Activated naive CD4-positive, alpha-beta T cell treated with anti-CD3 and anti-CD28 coated beads for 36 hours (primary cell): ENCODE results near the gene OR2B6. TPM values are rescaled to one million over a fixed set of nuclear protein-coding genes. Genes with fewer than 3 reads are reported as not detected.

Experiments
- CTCF ChIA-PET: fragments of 350-600 bp; sonication (Branson Sonifier 250); formaldehyde crosslinking; loops from one replicate; lab custom pipeline; 2021; ENCODE audit warnings: antibody characterized with exemption; lab: Charles Lee
- DNase-seq: peaks from one replicate; pipeline ENCODE4 v3.0.0-alpha.2; 2020
- H3K27ac Mint-ChIP-seq: one replicate; pipeline ENCODE4 v1.8.0; 2021; ENCODE audit warnings: mild to moderate bottlenecking, mixed read lengths
- H3K27me3 Mint-ChIP-seq: one replicate; pipeline ENCODE4 v1.8.0; 2021; ENCODE audit warnings: low read depth, mixed read lengths
- H3K36me3 Mint-ChIP-seq: one replicate; pipeline ENCODE4 v1.8.0; 2021; ENCODE audit warnings: low read depth, mixed read lengths
- H3K4me1 Mint-ChIP-seq: one replicate; pipeline ENCODE4 v1.8.0; 2021; ENCODE audit warnings: low read depth, mixed read lengths
- H3K4me3 Mint-ChIP-seq: one replicate; pipeline ENCODE4 v1.8.0; 2021; ENCODE audit warnings: mild to moderate bottlenecking, moderate library complexity, mixed read lengths
- H3K9me3 Mint-ChIP-seq: one replicate; pipeline ENCODE4 v1.8.0; 2021; ENCODE audit warnings: mixed read lengths
- intact Hi-C: fragments of 100-400 bp; cut with micrococcal nuclease; formaldehyde crosslinking; loops from one replicate; pipeline ENCODE4 v1.15.1; 2023
- total RNA-seq, 2 experiments: library from RNA; stranded (reverse); gene quantifications; one replicate each; pipeline ENCODE4 v1.2.3, GENCODE V29; 2021

The OR2B6 gene
- total RNA-seq, 2 experiments from 2014 or later, result not detected

- Mint-ChIP-seq H3K27ac (no peak overlapping the region), H3K36me3 (no peaks in the 10 kb centered on the region), H3K4me3 (no peak overlapping the region), H3K9me3 (no peaks in the 10 kb centered on the region), H3K4me1 (no peaks in the 10 kb centered on the region), H3K27me3 (peaks cover 17% of the 10 kb centered on the region)
- intact Hi-C loops, result no loop called here
- CTCF ChIA-PET, result no interaction called here
- no peak for DNase-seq
Measured at GRCh38 chr6:28001751-28002150, 44.7 kb downstream of the OR2B6 start.

- H3K4me3 Mint-ChIP-seq, result no peak overlapping the region
- no peaks in the 10 kb centered on the region for H3K9me3 Mint-ChIP-seq
- intact Hi-C loops, result no loop called here
- H3K27ac Mint-ChIP-seq, result no peak overlapping the region
- no peak for DNase-seq
- no peaks in the 10 kb centered on the region for H3K4me1 Mint-ChIP-seq
- no peaks in the 10 kb centered on the region for H3K36me3 Mint-ChIP-seq
- H3K27me3 Mint-ChIP-seq, result peaks cover 17% of the 10 kb centered on the region
- CTCF ChIA-PET, result no interaction called here
Measured at GRCh38 chr6:28002161-28002560, 45.1 kb downstream of the OR2B6 start.

GRCh38 chr6:28003059-28003458, 46.0 kb downstream of the OR2B6 start:
- peaks cover 13% of the 10 kb centered on the region for H3K27me3 Mint-ChIP-seq
- H3K27ac Mint-ChIP-seq, result no peak overlapping the region
- no peaks in the 10 kb centered on the region for H3K9me3 Mint-ChIP-seq
- intact Hi-C loops, result no loop called here
- no peak for DNase-seq
- H3K4me3 Mint-ChIP-seq, result no peak overlapping the region
- H3K36me3 Mint-ChIP-seq, result no peaks in the 10 kb centered on the region
- CTCF ChIA-PET, result no interaction called here
- H3K4me1 Mint-ChIP-seq, result no peaks in the 10 kb centered on the region

- peaks cover 14% of the 10 kb centered on the region for H3K27me3 Mint-ChIP-seq
- no peaks in the 10 kb centered on the region for H3K36me3 Mint-ChIP-seq
- no peaks in the 10 kb centered on the region for H3K4me1 Mint-ChIP-seq
- H3K27ac Mint-ChIP-seq, result no peak overlapping the region
- CTCF ChIA-PET, result no interaction called here
- no peak for DNase-seq
- intact Hi-C loops, result no loop called here
- H3K4me3 Mint-ChIP-seq, result no peak overlapping the region
- no peaks in the 10 kb centered on the region for H3K9me3 Mint-ChIP-seq
Measured at GRCh38 chr6:28003661-28004060, 46.6 kb downstream of the OR2B6 start.

- H3K27me3 Mint-ChIP-seq, result peaks cover 13% of the 10 kb centered on the region
- CTCF ChIA-PET, result no interaction called here
- intact Hi-C loops, result no loop called here
- DNase-seq, result no peak
- H3K36me3 Mint-ChIP-seq, result no peaks in the 10 kb centered on the region
- H3K4me3 Mint-ChIP-seq, result no peak overlapping the region
- H3K27ac Mint-ChIP-seq, result no peak overlapping the region
- H3K4me1 Mint-ChIP-seq, result no peaks in the 10 kb centered on the region
- H3K9me3 Mint-ChIP-seq, result no peaks in the 10 kb centered on the region
Measured at GRCh38 chr6:28004350-28005151, 47.5 kb downstream of the OR2B6 start.

GRCh38 chr6:28005152-28005890, 48.3 kb downstream of the OR2B6 start:
- intact Hi-C loops, result no loop called here
- no peaks in the 10 kb centered on the region for H3K4me1 Mint-ChIP-seq
- H3K36me3 Mint-ChIP-seq, result no peaks in the 10 kb centered on the region
- no peak overlapping the region for H3K4me3 Mint-ChIP-seq
- no peaks in the 10 kb centered on the region for H3K9me3 Mint-ChIP-seq
- no peak overlapping the region for H3K27ac Mint-ChIP-seq
- no peak for DNase-seq
- H3K27me3 Mint-ChIP-seq, result peaks cover 13% of the 10 kb centered on the region
- CTCF ChIA-PET, result no interaction called here

- Mint-ChIP-seq H3K9me3 (no peaks in the 10 kb centered on the region), H3K27ac (no peak overlapping the region), H3K27me3 (peaks cover 13% of the 10 kb centered on the region), H3K4me1 (no peaks in the 10 kb centered on the region), H3K4me3 (no peak overlapping the region), H3K36me3 (no peaks in the 10 kb centered on the region)
- CTCF ChIA-PET, result no interaction called here
- no peak for DNase-seq
- intact Hi-C loops, result no loop called here
Measured at GRCh38 chr6:28005975-28006374, 48.9 kb downstream of the OR2B6 start.

Other genes with a start within 250 kb of the OR2B6 start
- not detected for gene OR2B2, start 44.8 kb upstream of the OR2B6 start, total RNA-seq
- gene ZNF165, start 123.3 kb downstream of the OR2B6 start, total RNA-seq, result 1 to 10 TPM; 6.1 to 6.5 TPM
- gene ZSCAN16, start 167.4 kb downstream of the OR2B6 start, total RNA-seq, result 1 to 10 TPM; 2.3 TPM
- 10 to 100 TPM; 14.8 to 15.0 TPM for gene ZKSCAN8, start 184.6 kb downstream of the OR2B6 start, total RNA-seq